GM20431 (cell line): Measurements from ENCODE around the gene CUL4A.

ENCODE experiments used
- in situ Hi-C: fragments of 300-500 bp; cut with MseI, MboI; formaldehyde crosslinking; loops from one replicate; pipeline ENCODE4 v1.15.0; 2020; ENCODE audit warnings: low sequenced_read_pairs; ENCODE audit not compliant: unreplicated experiment

CUL4A gene

GRCh38 chr13:113178896-113179167, 30.6 kb upstream of the CUL4A start:
- in situ Hi-C loops: no loop called here

GRCh38 chr13:113179374-113180230, 29.8 kb upstream of the CUL4A start:
- in situ Hi-C loops: no loop called here

- in situ Hi-C loops: no loop called here
These were observed 27.4 kb upstream of the CUL4A start for GRCh38 chr13:113182046-113182445.

GRCh38 chr13:113183450-113184129, 25.8 kb upstream of the CUL4A start:
- in situ Hi-C loops: no loop called here

GRCh38 chr13:113184568-113185440, 24.6 kb upstream of the CUL4A start:
- in situ Hi-C loops: no loop called here

GRCh38 chr13:113186061-113186900, 23.1 kb upstream of the CUL4A start:
- in situ Hi-C loops: no loop called here

- in situ Hi-C loops: no loop called here
These were observed 22.1 kb upstream of the CUL4A start for GRCh38 chr13:113187263-113187669.

GRCh38 chr13:113187883-113188665, 21.3 kb upstream of the CUL4A start:
- in situ Hi-C loops: no loop called here

GRCh38 chr13:113190181-113190580, 19.2 kb upstream of the CUL4A start:
- in situ Hi-C loops: no loop called here

GRCh38 chr13:113192279-113192678, 17.1 kb upstream of the CUL4A start:
- in situ Hi-C loops: no loop called here

GRCh38 chr13:113192902-113193301, 16.5 kb upstream of the CUL4A start:
- in situ Hi-C loops: no loop called here

GRCh38 chr13:113195360-113195759, 14.1 kb upstream of the CUL4A start:
- in situ Hi-C loops: no loop called here

GRCh38 chr13:113196970-113197737, 12.3 kb upstream of the CUL4A start:
- in situ Hi-C loops: no loop called here

- in situ Hi-C loops: no loop called here
These were observed 7.6 kb upstream of the CUL4A start for GRCh38 chr13:113201815-113202214.

GRCh38 chr13:113202912-113203311, 6.5 kb upstream of the CUL4A start:
- in situ Hi-C loops: no loop called here

- in situ Hi-C loops: no loop called here
These were observed 5.7 kb upstream of the CUL4A start for GRCh38 chr13:113203507-113204377.

GRCh38 chr13:113204378-113204734, 5.1 kb upstream of the CUL4A start:
- in situ Hi-C loops: no loop called here
